Stimulated activated naive CD4-positive, alpha-beta T cell (primary cell): ENCODE results near the gene OAS3.

Experiments
- DNase-seq, 6 experiments: peaks; one replicate each; lab custom pipeline; 2025; lab: John Stamatoyannopoulos, UW

OAS3 gene

DNA sequence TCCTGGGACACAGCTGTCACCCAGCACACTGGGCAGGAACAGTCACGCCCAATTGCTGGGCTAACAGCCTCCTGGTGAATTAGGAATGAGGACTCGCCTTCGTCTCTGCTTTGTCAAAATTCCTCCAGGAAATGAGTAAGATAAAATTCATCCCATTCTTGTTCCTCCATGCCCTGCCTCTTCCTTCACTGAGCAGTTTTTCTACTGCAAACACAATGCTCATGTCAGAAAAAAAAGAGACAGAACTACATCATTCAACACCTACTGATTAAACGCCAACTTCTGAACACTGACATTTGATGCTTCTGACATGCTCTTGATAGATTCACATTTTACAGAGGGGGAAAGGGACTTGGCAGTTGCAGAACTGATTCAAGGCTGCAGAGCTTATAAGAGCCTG, 80.8 kb downstream of the OAS3 start:
- no peak for DNase-seq

DNA sequence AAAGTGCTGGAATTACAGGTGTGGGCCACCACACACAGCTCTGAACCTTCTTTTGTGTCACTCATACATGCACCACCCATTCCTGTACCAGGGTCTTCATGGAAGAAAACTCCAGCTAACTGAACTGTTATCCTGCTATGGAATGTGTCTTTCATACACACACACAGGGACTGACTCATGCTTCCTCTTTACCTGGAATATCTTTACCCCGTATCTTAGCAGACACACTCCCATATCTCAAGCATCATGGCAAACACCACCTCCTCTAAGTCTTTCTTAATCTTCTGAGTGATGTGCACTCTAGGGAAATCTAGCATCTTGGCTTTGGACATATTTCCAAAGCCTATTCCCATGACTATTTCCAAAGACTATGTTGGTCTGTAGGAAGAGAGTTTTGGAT, 83.2 kb downstream of the OAS3 start:
- no peak for DNase-seq
